ENCODE results near the gene INPP4B.

Gene INPP4B

DNA sequence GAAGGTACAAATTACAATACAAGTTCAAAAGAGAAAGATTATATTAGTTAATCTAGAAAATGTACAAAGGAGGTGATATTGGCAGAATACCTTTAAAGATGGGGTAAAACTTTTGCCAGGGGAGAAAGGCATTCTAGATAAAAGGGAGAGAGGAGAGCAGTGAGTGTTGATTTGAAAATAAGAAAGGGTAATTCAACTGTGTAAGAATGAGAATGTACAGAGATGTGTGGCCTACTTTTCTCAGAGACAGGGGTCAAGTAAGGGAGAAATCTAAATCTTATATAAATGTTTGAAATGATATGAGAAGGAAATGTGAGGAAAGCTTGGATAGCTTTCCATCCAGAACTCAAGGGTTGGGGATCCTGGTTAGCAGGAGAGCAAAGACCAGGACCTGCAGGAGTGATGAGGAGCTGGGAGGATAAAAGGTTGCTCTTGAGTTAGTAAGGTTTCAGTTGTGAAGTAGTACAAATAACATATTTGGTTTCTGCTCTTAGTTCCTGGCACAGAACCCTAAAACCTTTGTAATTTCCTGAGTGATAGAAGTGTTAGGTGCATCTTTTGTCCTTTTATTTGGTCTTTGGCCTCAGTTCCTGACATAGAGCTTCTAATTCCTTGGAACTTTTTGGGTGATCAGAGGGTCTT lies 489.9 kb downstream of the INPP4B start:
- no peak for DNase-seq (ENCODE audit: low spot score)
- no peak for TF ChIP-seq CTCF (IDR thresholded peaks at IDR 0.05; ENCODE audit: borderline replicate concordance, control extremely low read depth, extremely low read depth, insufficient read depth, missing control alignments)
- in situ Hi-C loops (cut with MboI; ENCODE audit: low sequenced_read_pairs, unreplicated experiment): loop anchor here (25.0 kb wide), 1 partner anchor 481 kb away; the partner anchor contains the start of gene INPP4B

GRCh38 chr4:142355421-142355930 lies 490.6 kb downstream of the INPP4B start:
- in situ Hi-C loops (cut with MboI; ENCODE audit: low sequenced_read_pairs, unreplicated experiment): loop anchor here (25.0 kb wide), 1 partner anchor 482 kb away; the partner anchor contains the start of gene INPP4B

DNA sequence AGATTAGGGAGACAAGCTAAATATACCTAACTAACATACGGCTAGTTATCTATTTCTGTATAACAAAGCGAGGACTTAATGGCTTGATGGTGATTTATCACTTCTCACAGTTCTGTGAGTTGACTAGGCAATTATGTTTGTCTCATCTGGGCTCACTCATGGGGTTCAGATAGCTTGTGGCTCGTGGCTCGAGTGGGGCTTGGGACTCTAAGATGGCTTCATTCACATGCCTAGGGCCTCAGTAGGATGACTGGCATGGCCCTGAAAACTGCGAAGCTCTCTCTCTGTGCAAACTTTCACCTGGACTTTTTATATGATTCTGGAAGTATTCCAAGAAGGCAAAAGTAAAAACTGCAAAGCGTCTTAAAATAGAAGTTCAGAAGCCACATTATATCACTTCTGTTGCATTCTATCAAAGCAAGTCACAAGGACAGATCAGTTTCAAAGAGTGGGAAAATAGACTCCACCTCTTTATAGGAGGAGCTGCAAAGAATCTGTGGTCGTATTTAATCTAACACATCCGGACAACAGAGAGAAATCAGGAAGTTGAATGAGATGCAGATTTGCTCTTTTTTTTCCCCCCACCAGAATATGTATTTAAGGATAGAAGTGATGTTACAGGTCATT lies 491.2 kb downstream of the INPP4B start:
- TF ChIP-seq CTCF (IDR thresholded peaks at IDR 0.05; ENCODE audit: borderline replicate concordance, control extremely low read depth, extremely low read depth, insufficient read depth, missing control alignments): no peak
- in situ Hi-C loops (cut with MboI; ENCODE audit: low sequenced_read_pairs, unreplicated experiment): loop anchor here (25.0 kb wide), 1 partner anchor 482 kb away; the partner anchor contains the start of gene INPP4B

More at GRCh38 chr4:142355421-142355930, 490.6 kb downstream of the INPP4B start:
- no peak for DNase-seq (ENCODE audit: low spot score)
- TF ChIP-seq CTCF (IDR thresholded peaks at IDR 0.05; ENCODE audit: borderline replicate concordance, control extremely low read depth, extremely low read depth, insufficient read depth, missing control alignments): no peak

DNA sequence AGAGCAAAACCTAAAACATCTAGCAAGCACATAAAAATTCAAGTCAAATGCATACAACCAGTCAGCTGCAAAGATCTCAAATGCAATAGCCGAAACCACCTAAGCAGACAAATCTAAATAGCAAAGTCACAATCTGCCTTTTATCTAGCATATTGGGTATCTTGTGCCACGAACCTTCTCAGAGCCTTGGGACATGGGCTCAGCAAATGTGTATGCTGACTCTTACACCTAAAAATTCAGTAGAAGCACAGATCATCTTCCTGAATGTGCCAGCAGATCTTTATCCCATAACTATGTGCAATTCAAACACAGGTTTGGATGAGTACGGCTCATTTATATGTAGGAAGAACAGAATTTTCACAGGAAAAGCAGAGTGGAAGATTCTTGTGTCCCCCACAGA lies 492.1 kb downstream of the INPP4B start:
- no peak for DNase-seq (ENCODE audit: low spot score)
- in situ Hi-C loops (cut with MboI; ENCODE audit: low sequenced_read_pairs, unreplicated experiment): loop anchor here (25.0 kb wide), 1 partner anchor 483 kb away; the partner anchor contains the start of gene INPP4B
- no peak for TF ChIP-seq CTCF (IDR thresholded peaks at IDR 0.05; ENCODE audit: borderline replicate concordance, control extremely low read depth, extremely low read depth, insufficient read depth, missing control alignments)

More for the DNA sequence above, 491.2 kb downstream of the INPP4B start:
- no peak for DNase-seq (ENCODE audit: low spot score)

GRCh38 chr4:142353149-142353738 lies 492.9 kb downstream of the INPP4B start:
- TF ChIP-seq CTCF (IDR thresholded peaks at IDR 0.05; ENCODE audit: borderline replicate concordance, control extremely low read depth, extremely low read depth, insufficient read depth, missing control alignments): peak; percentile 74
- DNase-seq (ENCODE audit: low spot score): no peak
- in situ Hi-C loops (cut with MboI; ENCODE audit: low sequenced_read_pairs, unreplicated experiment): loop anchor here (25.0 kb wide), 1 partner anchor 484 kb away; the partner anchor contains the start of gene INPP4B

GRCh38 chr4:142352712-142353111 lies 493.4 kb downstream of the INPP4B start:
- no peak for TF ChIP-seq CTCF (IDR thresholded peaks at IDR 0.05; ENCODE audit: borderline replicate concordance, control extremely low read depth, extremely low read depth, insufficient read depth, missing control alignments)

More at GRCh38 chr4:142352712-142353111, 493.4 kb downstream of the INPP4B start:
- in situ Hi-C loops (cut with MboI; ENCODE audit: low sequenced_read_pairs, unreplicated experiment): loop anchor here (25.0 kb wide), 1 partner anchor 485 kb away; the partner anchor contains the start of gene INPP4B
- no peak for DNase-seq (ENCODE audit: low spot score)
